Measurements from ENCODE around the gene ZC3H10.

GRCh38 chr12:56141946-56142784 lies 24.1 kb downstream of the ZC3H10 start:
- TF ChIP-seq CTCF (IDR thresholded peaks at IDR 0.05; ENCODE audit: insufficient read depth, low read depth, low read length), result no peak
- no peak for TF ChIP-seq EZH2 (IDR thresholded peaks at IDR 0.05; ENCODE audit: insufficient read depth, low read length)
